ENCODE results near the gene ARHGAP20. TPM values are rescaled to one million over a fixed set of nuclear protein-coding genes. Genes with fewer than 3 reads are reported as not detected.

Gene ARHGAP20
- total RNA-seq, 2 donors from 2014 or later, result 3.5 TPM

- H3K4me1 ChIP-seq (ENCODE audit: control insufficient read depth in 1 of 2, low read depth in 2 of 2), result no peaks in the 10 kb centered on the region
- no peaks in the 10 kb centered on the region for H3K9me3 ChIP-seq
- no peaks in the 10 kb centered on the region for H3K36me3 ChIP-seq
- H3K27me3 ChIP-seq (replicated peaks; ENCODE audit: insufficient read depth), result no peaks in the 10 kb centered on the region
- no peak for TF ChIP-seq CTCF (IDR thresholded peaks at IDR 0.05)
- no peak overlapping the region for H3K4me3 ChIP-seq
- no peak for ATAC-seq (ENCODE audit: insufficient number of reproducible peaks, low FRiP score, low read depth)
- DNase-seq (ENCODE audit: low spot score), result no peak
- no peak overlapping the region for H3K27ac ChIP-seq
Measured at GRCh38 chr11:110613197-110613918, 98.9 kb downstream of the ARHGAP20 start.

DNA sequence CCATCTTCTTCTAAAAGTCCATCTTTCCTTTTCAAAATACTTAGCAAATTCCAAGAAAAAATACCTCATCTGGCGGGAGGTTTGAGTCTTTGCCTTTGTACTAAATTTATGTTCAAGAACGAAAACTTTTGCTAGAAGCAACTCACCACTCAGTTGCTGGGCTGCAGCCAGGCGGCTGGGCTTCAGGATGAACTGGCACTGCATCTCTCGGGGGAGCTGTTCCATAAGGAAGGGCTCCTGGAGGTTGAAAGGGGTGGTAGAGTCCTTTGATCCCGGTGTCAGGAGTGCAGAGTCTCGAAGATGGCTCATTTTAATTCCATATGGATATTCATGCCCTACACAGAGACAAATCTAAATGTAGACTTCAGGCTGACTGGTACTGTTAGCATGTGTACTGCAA is 105.8 kb downstream of the ARHGAP20 start:
- no peak overlapping the region for H3K4me3 ChIP-seq
- ATAC-seq (ENCODE audit: insufficient number of reproducible peaks, low FRiP score, low read depth), result no peak

DNA sequence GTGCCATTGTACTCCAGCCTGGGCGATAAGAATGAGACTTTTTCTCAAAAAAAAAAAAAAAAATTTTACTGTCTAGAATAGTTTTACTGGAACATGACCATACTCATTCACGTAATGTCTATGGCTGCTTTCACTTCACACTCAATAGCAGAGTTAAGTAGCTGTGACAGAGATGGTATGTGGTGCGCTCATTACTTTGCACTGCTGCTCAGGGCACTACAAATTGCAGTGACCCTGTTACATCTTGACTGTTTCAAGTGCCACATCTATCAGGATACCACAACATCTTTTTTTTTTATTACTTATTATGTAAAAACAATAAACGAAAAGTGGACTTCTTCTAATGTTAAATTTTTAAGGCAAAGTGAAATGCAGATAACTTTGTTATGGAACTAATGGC is 110.3 kb downstream of the ARHGAP20 start:
- no peak for TF ChIP-seq CTCF (IDR thresholded peaks at IDR 0.05)
- H3K27me3 ChIP-seq (replicated peaks; ENCODE audit: insufficient read depth), result no peaks in the 10 kb centered on the region
- H3K4me3 ChIP-seq, result no peak overlapping the region
- H3K4me1 ChIP-seq (ENCODE audit: control insufficient read depth in 1 of 2, low read depth in 2 of 2), result peaks cover 4 to 9% of the 10 kb centered on the region in 2 donors
- DNase-seq (ENCODE audit: low spot score), result no peak
- H3K27ac ChIP-seq, result no peak overlapping the region
- no peak for ATAC-seq (ENCODE audit: insufficient number of reproducible peaks, low FRiP score, low read depth)
- H3K9me3 ChIP-seq, result no peaks in the 10 kb centered on the region
- no peaks in the 10 kb centered on the region for H3K36me3 ChIP-seq

More for the DNA sequence above, 105.8 kb downstream of the ARHGAP20 start:
- H3K4me1 ChIP-seq (ENCODE audit: control insufficient read depth in 1 of 2, low read depth in 2 of 2), result peaks cover 0 to under 1% of the 10 kb centered on the region in 2 donors
- no peak overlapping the region for H3K27ac ChIP-seq
- no peaks in the 10 kb centered on the region for H3K27me3 ChIP-seq (replicated peaks; ENCODE audit: insufficient read depth)
- H3K9me3 ChIP-seq, result no peaks in the 10 kb centered on the region
- no peak for TF ChIP-seq CTCF (IDR thresholded peaks at IDR 0.05)
- no peaks in the 10 kb centered on the region for H3K36me3 ChIP-seq
- DNase-seq (ENCODE audit: low spot score), result no peak

DNA sequence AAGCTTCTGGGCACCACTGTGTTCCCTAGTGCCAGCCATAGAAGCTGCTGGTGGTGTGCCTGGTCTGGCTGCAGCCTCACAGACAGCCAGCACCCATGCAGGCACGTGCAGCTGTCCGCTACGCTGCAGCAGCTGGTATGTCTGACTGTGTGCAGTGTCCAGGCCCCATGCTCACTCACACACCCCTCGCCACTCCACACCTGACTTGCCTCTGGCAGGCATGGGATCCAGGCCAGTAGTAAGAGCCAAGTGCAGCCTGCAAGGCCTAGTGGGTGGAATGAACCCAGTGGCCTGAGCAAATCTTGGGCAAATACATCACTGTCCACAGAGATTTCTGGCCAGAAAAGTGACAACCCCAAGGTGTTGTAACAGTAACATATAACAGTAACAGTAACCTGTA is 111.9 kb downstream of the ARHGAP20 start:
- H3K4me1 ChIP-seq (ENCODE audit: control insufficient read depth in 1 of 2, low read depth in 2 of 2), result peaks cover 4 to 9% of the 10 kb centered on the region in 2 donors
- H3K9me3 ChIP-seq, result no peaks in the 10 kb centered on the region
- TF ChIP-seq CTCF (IDR thresholded peaks at IDR 0.05), result no peak
- no peak overlapping the region for H3K4me3 ChIP-seq
- ATAC-seq (ENCODE audit: insufficient number of reproducible peaks, low FRiP score, low read depth), result no peak
- no peaks in the 10 kb centered on the region for H3K27me3 ChIP-seq (replicated peaks; ENCODE audit: insufficient read depth)
- no peaks in the 10 kb centered on the region for H3K36me3 ChIP-seq
- DNase-seq (ENCODE audit: low spot score), result no peak
- H3K27ac ChIP-seq, result no peak overlapping the region

GRCh38 chr11:110599207-110599606 is 113.0 kb downstream of the ARHGAP20 start:
- DNase-seq (ENCODE audit: low spot score), result no peak
- Histone ChIP-seq H3K36me3 (no peaks in the 10 kb centered on the region), H3K4me1 (ENCODE audit: control insufficient read depth in 1 of 2, low read depth in 2 of 2) (peaks cover 4 to 9% of the 10 kb centered on the region in 2 donors), H3K27ac (no peak overlapping the region), H3K9me3 (no peaks in the 10 kb centered on the region), H3K4me3 (no peak overlapping the region), H3K27me3 (replicated peaks; ENCODE audit: insufficient read depth) (no peaks in the 10 kb centered on the region)
- ATAC-seq (ENCODE audit: insufficient number of reproducible peaks, low FRiP score, low read depth), result no peak
- TF ChIP-seq CTCF (IDR thresholded peaks at IDR 0.05), result no peak

All from thoracic aorta (tissue), 2 donors.